Measurements from ENCODE around the gene CGREF1. TPM values are rescaled to one million over a fixed set of nuclear protein-coding genes. Genes with fewer than 3 reads are reported as not detected.
A peak's percentile ranks its signal among the peaks of the same experiment; 100 is the strongest.

The CGREF1 gene
- total and polyA plus RNA-seq, 4 donors, result 0.98 to 16.1 (median 11.7) TPM

GRCh38 chr2:27085673-27086089 is 33.2 kb downstream of the CGREF1 start:
- Histone ChIP-seq H3K9me3 (ENCODE audit: control insufficient read depth in 4 of 4, low read length in 3 of 4) (no peaks in the 10 kb centered on the region), H3K36me3 (ENCODE audit: control insufficient read depth in 4 of 4, insufficient read depth in 3 of 4, low read depth in 1 of 4, low read length in 3 of 4) (no peaks in the 10 kb centered on the region), H3K27me3 (ENCODE audit: control insufficient read depth in 4 of 4, insufficient read depth in 4 of 4, low read length in 3 of 4) (no peaks in the 10 kb centered on the region), H3K9ac (ENCODE audit: low read depth in 1 of 2, low read length in 2 of 2) (no peak overlapping the region), H3K27ac (ENCODE audit: low read depth in 1 of 2, low read length in 2 of 2) (peak overlapping the region; percentile 70 to 87), H3K4me1 (ENCODE audit: control insufficient read depth in 4 of 4, insufficient read depth in 4 of 4, low read length in 3 of 4) (peaks cover 10 to 65% (median 34%) of the 10 kb centered on the region in 4 donors), H3K4me3 (ENCODE audit: low read depth in 1 of 3, low read length in 3 of 3) (peak overlapping the region; percentile 46 to 73 (median 63))
- TF ChIP-seq YY1 (IDR thresholded peaks at IDR 0.05) (no peak), CTCF (IDR thresholded peaks at IDR 0.05; ENCODE audit: low read depth, low read length, missing input control) (peak; percentile 28), REST (IDR thresholded peaks at IDR 0.05) (no peak), RAD21 (IDR thresholded peaks at IDR 0.05) (peak; percentile 75 to 76), FOXA1 (IDR thresholded peaks at IDR 0.05) (no peak), ATF3 (IDR thresholded peaks at IDR 0.05) (no peak), JUND (IDR thresholded peaks at IDR 0.05) (no peak), GABPA (IDR thresholded peaks at IDR 0.05 in 1 of 2, conservative IDR thresholded peaks at IDR 0.05 in 1 of 2) (no peak)
- DNase-seq (ENCODE audit: low spot score), result peak; percentile 69
- 3% methylated on average over 38 of the region's 38 CpGs for WGBS

- no peak for DNase-seq (ENCODE audit: low spot score)
- Histone ChIP-seq H3K9ac (ENCODE audit: low read depth in 1 of 2, low read length in 2 of 2) (no peak overlapping the region), H3K4me1 (ENCODE audit: control insufficient read depth in 4 of 4, insufficient read depth in 4 of 4, low read length in 3 of 4) (peaks cover 9 to 68% (median 35%) of the 10 kb centered on the region in 4 donors), H3K27ac (ENCODE audit: low read depth in 1 of 2, low read length in 2 of 2) (peak overlapping the region in 1 of 2 donors; percentile 87), H3K36me3 (ENCODE audit: control insufficient read depth in 4 of 4, insufficient read depth in 3 of 4, low read depth in 1 of 4, low read length in 3 of 4) (no peaks in the 10 kb centered on the region), H3K4me3 (ENCODE audit: low read depth in 1 of 3, low read length in 3 of 3) (peak overlapping the region in 2 of 3 donors; percentile 63 to 73), H3K27me3 (ENCODE audit: control insufficient read depth in 4 of 4, insufficient read depth in 4 of 4, low read length in 3 of 4) (no peaks in the 10 kb centered on the region), H3K9me3 (ENCODE audit: control insufficient read depth in 4 of 4, low read length in 3 of 4) (no peaks in the 10 kb centered on the region)
- WGBS, result 68% methylated on average over 10 of the region's 10 CpGs
- TF ChIP-seq RXRA (IDR thresholded peaks at IDR 0.05) (no peak), HNF4A (conservative IDR thresholded peaks at IDR 0.05) (no peak), REST (IDR thresholded peaks at IDR 0.05) (no peak), RAD21 (IDR thresholded peaks at IDR 0.05) (no peak), ATF3 (IDR thresholded peaks at IDR 0.05) (no peak)
Measured at GRCh38 chr2:27085062-27085672, 33.8 kb downstream of the CGREF1 start.
